NCI-H524 treated with DMSO at 0.1 percent for 48 hours (cell line): Measurements from ENCODE around the gene RTRAF.

Experiments used
- DNase-seq: peaks from one replicate; lab custom pipeline; 2025; lab: John Stamatoyannopoulos, UW

Gene RTRAF

GRCh38 chr14:52049721-52050588 lies 60.6 kb downstream of the RTRAF start:
- DNase-seq: no peak

- no peak for DNase-seq
Measured at GRCh38 chr14:52051251-52051650, 61.9 kb downstream of the RTRAF start.

- no peak for DNase-seq
Measured at GRCh38 chr14:52051871-52052270, 62.5 kb downstream of the RTRAF start.

GRCh38 chr14:52052288-52052943 lies 63.1 kb downstream of the RTRAF start:
- DNase-seq: no peak

GRCh38 chr14:52053044-52053443 lies 63.7 kb downstream of the RTRAF start:
- DNase-seq: no peak

GRCh38 chr14:52054678-52055077 lies 65.3 kb downstream of the RTRAF start:
- DNase-seq: no peak

- no peak for DNase-seq
Measured at GRCh38 chr14:52055167-52055566, 65.8 kb downstream of the RTRAF start.

GRCh38 chr14:52058341-52058740 lies 69.0 kb downstream of the RTRAF start:
- DNase-seq: no peak

GRCh38 chr14:52059649-52060048 lies 70.3 kb downstream of the RTRAF start:
- DNase-seq: no peak

GRCh38 chr14:52060080-52060479 lies 70.7 kb downstream of the RTRAF start:
- DNase-seq: no peak
